ENCODE measurements around the gene PSMD13.

PSMD13 gene

GRCh38 chr11:291281-292210 lies 54.8 kb downstream of the PSMD13 start:
- TF ChIP-seq FOXP2 (optimal IDR thresholded peaks at IDR 0.05; ENCODE audit: borderline replicate concordance, extremely low read depth, extremely low read length, insufficient read depth) (no peak), TAF1 (IDR thresholded peaks at IDR 0.05; ENCODE audit: borderline replicate concordance, insufficient read depth, low read length) (no peak), SIN3A (IDR thresholded peaks at IDR 0.05; ENCODE audit: borderline replicate concordance, insufficient read depth, low read length) (no peak)

GRCh38 chr11:292211-293121 lies 55.7 kb downstream of the PSMD13 start:
- no peak for TF ChIP-seq FOXP2 (optimal IDR thresholded peaks at IDR 0.05; ENCODE audit: borderline replicate concordance, extremely low read depth, extremely low read length, insufficient read depth)
- TF ChIP-seq SIN3A (IDR thresholded peaks at IDR 0.05; ENCODE audit: borderline replicate concordance, insufficient read depth, low read length) = no peak
- TF ChIP-seq, protein P1, sequence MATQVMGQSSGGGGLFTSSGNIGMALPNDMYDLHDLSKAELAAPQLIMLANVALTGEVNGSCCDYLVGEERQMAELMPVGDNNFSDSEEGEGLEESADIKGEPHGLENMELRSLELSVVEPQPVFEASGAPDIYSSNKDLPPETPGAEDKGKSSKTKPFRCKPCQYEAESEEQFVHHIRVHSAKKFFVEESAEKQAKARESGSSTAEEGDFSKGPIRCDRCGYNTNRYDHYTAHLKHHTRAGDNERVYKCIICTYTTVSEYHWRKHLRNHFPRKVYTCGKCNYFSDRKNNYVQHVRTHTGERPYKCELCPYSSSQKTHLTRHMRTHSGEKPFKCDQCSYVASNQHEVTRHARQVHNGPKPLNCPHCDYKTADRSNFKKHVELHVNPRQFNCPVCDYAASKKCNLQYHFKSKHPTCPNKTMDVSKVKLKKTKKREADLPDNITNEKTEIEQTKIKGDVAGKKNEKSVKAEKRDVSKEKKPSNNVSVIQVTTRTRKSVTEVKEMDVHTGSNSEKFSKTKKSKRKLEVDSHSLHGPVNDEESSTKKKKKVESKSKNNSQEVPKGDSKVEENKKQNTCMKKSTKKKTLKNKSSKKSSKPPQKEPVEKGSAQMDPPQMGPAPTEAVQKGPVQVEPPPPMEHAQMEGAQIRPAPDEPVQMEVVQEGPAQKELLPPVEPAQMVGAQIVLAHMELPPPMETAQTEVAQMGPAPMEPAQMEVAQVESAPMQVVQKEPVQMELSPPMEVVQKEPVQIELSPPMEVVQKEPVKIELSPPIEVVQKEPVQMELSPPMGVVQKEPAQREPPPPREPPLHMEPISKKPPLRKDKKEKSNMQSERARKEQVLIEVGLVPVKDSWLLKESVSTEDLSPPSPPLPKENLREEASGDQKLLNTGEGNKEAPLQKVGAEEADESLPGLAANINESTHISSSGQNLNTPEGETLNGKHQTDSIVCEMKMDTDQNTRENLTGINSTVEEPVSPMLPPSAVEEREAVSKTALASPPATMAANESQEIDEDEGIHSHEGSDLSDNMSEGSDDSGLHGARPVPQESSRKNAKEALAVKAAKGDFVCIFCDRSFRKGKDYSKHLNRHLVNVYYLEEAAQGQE (IDR thresholded peaks at IDR 0.05; ENCODE audit: insufficient read depth in 1 of 2, low read depth in 2 of 2, low read length in 2 of 2) = no peak
- no peak for TF ChIP-seq POLR2AphosphoS5 (IDR thresholded peaks at IDR 0.05; ENCODE audit: low read depth, low read length)
- TF ChIP-seq TAF1 (IDR thresholded peaks at IDR 0.05; ENCODE audit: borderline replicate concordance, insufficient read depth, low read length) = no peak

DNA sequence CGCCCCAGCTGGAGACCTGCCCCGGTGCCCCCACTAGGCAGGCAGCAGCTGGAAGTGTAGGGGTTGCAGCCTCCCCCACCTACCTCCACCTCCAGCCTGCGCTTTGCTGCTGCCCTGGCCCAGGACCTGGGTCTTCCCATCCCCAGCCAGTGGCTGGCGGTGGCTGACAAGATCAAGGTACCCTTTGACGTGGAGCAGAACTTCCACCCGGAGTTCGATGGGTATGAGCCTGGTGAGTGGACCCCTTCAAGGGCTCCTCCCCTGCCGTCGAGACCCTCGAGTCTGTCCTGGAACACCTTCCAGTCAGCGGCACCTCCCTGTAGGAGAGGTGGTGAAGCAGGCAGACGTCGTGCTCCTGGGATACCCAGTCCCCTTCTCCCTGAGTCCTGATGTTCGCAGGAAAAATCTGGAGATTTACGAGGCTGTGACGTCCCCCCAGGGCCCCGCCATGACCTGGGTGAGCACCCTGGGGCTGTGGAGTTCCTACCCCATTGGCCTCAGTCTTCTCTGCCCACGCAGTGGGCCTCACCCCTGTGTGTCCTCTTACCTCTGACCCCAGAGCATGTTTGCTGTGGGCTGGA lies 56.6 kb downstream of the PSMD13 start:
- TF ChIP-seq SIN3A (IDR thresholded peaks at IDR 0.05; ENCODE audit: borderline replicate concordance, insufficient read depth, low read length) (no peak), POLR2AphosphoS5 (IDR thresholded peaks at IDR 0.05; ENCODE audit: low read depth, low read length) (no peak), TAF1 (IDR thresholded peaks at IDR 0.05; ENCODE audit: borderline replicate concordance, insufficient read depth, low read length) (no peak), FOXP2 (optimal IDR thresholded peaks at IDR 0.05; ENCODE audit: borderline replicate concordance, extremely low read depth, extremely low read length, insufficient read depth) (no peak)
- TF ChIP-seq, protein P1 (IDR thresholded peaks at IDR 0.05; ENCODE audit: insufficient read depth in 1 of 2, low read depth in 2 of 2, low read length in 2 of 2) = no peak

- TF ChIP-seq POLR2AphosphoS5 (IDR thresholded peaks at IDR 0.05; ENCODE audit: low read depth, low read length) (no peak), FOXP2 (optimal IDR thresholded peaks at IDR 0.05; ENCODE audit: borderline replicate concordance, extremely low read depth, extremely low read length, insufficient read depth) (no peak), TAF1 (IDR thresholded peaks at IDR 0.05; ENCODE audit: borderline replicate concordance, insufficient read depth, low read length) (no peak), SIN3A (IDR thresholded peaks at IDR 0.05; ENCODE audit: borderline replicate concordance, insufficient read depth, low read length) (no peak)
- TF ChIP-seq, protein P1 (IDR thresholded peaks at IDR 0.05; ENCODE audit: insufficient read depth in 1 of 2, low read depth in 2 of 2, low read length in 2 of 2) = no peak
Measured at GRCh38 chr11:293852-294661, 57.3 kb downstream of the PSMD13 start.
